ENCODE measurements around the gene PCCA.

The PCCA gene

DNA sequence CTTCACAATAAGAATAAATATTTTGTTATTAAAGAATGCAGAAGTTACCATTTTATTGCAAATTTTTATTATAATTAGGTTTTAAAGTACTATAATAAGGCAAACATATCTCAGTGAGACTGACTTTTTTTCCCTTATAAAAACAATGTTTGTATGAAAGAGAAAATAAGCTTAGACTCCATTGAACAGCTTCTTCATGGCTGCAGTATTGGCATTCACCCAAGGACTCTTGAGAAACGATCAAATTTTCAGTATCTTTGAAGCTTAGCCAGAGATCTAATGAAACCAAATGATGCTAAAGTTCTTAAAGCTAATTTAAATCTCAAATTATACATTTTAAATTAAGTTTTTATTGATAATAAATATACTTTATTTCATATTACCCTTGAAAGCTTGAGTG, 371.4 kb downstream of the PCCA start:
- DNase-seq (ENCODE audit: low spot score) = no peak

DNA sequence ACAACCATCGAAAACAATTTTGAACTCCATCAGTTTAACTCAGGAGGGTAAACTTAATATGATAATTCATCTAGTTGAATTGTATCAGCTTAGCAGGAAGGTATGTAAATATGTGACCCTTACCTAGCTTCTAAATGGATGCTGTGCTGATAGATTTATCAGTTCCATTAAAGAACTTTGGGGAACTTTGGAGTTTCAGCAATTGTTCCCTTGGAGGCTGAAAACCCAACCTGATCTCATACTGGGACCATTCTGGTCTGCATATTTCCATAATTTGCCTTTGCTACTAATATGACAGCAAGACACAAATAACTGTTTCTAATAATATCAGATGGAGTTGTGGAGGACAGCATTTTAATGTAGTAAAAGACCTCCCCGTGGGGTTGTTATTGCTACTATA, 371.9 kb downstream of the PCCA start:
- DNase-seq (ENCODE audit: low spot score) = no peak

GRCh38 chr13:100461309-100462030, 372.6 kb downstream of the PCCA start:
- DNase-seq (ENCODE audit: low spot score) = no peak

DNA sequence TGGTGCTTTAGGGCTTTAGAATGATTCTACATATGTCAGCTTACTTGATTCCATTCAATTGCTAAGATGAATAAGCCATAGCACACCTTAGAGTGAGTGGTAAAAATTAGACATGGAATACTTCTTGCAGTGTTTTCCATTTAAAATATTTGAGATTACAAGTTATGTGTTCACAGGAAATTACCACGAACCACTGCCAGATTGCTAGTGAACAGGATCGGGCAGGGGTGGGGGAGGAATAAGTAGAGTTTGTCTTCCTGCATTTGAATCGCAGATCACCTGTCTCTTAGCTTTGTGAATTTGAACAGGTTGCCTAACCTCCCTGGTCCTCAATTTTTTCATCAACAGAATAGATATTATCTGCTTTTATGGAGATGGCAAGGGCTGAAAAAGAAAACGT, 375.1 kb downstream of the PCCA start:
- no peak for DNase-seq (ENCODE audit: low spot score)

- no peak for DNase-seq (ENCODE audit: low spot score)
Measured at GRCh38 chr13:100465558-100465957, 376.7 kb downstream of the PCCA start.

DNA sequence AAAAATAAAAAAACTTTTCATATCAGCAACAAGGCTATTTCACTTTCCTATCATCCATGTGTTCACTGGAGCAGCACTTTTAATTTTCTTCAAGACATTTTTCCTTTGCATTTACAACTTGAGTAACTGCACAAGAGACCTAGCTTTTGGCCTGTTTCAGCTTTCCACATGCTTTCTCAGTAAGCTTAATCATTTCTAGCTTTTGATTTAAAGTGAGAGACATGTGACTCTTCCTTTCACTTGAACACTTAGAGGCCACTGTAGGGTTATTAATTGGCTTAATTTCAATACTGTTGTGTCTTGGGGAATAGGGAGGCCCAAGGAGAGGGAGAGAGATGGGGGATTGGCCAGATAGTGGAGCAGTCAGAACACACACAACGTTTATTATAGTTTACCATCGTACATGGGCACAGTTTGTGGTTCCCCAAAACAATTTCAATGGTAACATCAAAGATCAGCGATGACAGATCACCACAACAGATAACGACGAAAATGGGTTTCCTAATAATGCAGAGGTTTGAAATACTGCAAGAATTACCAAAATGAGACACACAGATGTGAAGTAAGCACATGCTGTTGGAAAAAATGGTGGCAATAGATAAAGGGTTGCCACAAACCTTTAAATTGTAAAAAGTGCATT, 382.1 kb downstream of the PCCA start:
- DNase-seq (ENCODE audit: low spot score) = no peak

DNA sequence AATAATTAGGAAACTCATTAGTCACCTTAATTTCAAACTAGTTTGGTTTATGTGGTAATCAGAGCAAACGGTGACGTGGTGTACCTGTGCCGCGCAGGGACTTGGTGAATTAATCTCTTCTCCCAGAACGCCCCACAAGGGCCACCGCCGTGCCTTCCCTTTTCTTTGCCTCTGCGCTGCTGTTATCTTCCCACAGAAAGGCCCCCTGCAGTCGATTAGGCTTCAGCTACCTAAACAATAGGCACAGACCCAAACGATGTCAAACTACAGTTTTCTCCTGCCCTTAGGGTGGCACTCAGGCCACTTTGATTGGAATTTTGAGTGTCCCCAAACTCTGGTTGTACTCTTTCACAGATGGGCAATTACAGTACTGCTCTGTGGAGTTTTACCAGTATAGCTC, 384.2 kb downstream of the PCCA start:
- peak; percentile 20 for DNase-seq (ENCODE audit: low spot score)

DNA sequence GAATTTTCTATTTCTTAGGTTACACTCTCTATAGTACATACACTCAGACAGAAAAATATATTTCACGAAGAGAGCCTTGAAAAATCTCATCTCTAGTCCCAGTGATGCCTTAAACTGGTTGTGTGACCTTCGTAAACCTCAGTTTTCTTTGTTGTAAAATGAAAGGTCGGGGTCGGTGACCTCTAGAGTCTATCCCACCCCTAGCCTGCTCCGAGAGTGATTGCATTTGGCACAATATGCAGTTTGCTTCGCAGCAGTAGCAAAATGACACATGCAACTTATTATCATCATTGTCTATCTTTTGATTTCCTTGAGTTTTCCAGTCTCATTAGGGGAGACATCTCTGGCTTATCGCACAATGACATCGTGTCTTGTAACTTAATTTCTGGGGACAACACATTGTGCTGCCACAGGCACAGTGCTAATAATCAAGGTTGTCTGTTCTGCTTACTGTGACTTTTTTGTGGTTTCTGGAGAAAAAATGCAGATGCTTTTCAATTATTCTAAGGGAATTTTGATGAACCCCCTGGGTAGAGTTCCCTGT, 384.7 kb downstream of the PCCA start:
- peak; percentile 79 for DNase-seq (ENCODE audit: low spot score)

- no peak for DNase-seq (ENCODE audit: low spot score)
Measured at GRCh38 chr13:100476963-100477362, 388.1 kb downstream of the PCCA start.

- no peak for DNase-seq (ENCODE audit: low spot score)
Measured at GRCh38 chr13:100478107-100478809, 389.4 kb downstream of the PCCA start.

GRCh38 chr13:100480676-100481075, 391.8 kb downstream of the PCCA start:
- DNase-seq (ENCODE audit: low spot score) = no peak

DNA sequence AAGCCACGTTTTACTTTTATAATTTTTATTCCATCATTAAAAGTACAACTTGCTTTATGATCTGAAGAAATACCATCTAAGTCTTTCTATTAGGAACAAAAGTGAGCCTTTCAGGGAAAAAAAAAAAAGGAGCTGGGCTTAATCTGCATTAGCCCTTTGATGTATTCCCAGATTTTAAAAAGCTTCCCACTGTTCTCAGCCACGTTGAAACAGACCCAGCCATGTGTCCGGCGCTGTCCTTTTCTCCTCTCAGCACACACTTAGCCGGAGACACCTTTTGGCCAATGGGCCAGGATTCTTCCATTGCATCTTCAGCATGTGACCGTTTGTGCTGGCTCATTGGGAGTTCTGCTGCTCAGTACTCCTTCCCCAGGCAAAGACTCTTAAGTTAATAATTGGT, 394.2 kb downstream of the PCCA start:
- no peak for DNase-seq (ENCODE audit: low spot score)

DNA sequence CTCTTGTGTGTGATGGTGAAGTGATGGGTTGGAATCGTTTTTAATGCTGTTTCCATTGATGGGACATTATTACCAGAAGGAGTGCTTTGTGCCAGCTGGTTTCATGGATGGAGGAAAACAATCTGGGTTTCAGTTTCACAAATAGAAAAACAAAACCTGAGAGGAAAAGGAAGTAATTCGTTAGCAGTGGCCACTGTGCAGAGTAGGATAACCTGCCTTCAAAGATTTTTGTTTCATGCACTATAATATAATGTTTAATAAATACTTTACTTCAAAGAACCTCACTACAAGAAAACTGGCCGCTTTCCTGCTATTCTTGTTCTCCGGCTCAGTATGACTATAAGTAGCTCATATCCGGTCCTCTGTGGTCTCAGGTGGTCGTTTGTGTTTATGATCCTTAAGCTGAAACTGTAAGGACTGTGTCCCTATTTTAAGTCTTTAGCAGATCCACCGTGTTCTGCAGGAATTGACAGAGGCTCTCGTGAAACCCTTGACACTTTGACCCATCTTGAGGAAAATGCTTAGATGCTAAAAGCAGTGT, 395.0 kb downstream of the PCCA start:
- DNase-seq (ENCODE audit: low spot score) = no peak

GRCh38 chr13:100484702-100485101, 395.8 kb downstream of the PCCA start:
- no peak for DNase-seq (ENCODE audit: low spot score)

DNA sequence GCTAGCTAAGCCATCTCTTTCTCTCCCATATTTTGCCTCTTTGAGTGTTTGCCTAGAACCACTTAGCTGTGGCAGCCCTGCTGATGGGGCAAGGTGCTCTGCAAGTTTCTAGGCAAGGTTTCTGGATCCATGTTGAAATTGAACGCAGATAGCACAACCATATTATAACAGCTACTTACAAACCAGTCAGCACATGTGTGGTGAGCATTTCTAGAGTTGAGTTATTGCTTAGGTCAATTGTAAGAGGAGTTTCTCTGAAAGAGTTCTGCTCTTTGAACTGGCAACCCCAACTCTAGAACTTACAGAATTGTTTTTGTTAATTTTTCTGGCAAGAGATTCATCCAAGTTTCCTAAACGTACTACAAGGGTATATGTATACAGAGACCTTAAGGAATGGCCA, 396.4 kb downstream of the PCCA start:
- DNase-seq (ENCODE audit: low spot score) = no peak

GRCh38 chr13:100490692-100491091, 401.8 kb downstream of the PCCA start:
- DNase-seq (ENCODE audit: low spot score) = no peak

- DNase-seq (ENCODE audit: low spot score) = no peak
Measured at GRCh38 chr13:100491164-100491842, 402.4 kb downstream of the PCCA start.

DNA sequence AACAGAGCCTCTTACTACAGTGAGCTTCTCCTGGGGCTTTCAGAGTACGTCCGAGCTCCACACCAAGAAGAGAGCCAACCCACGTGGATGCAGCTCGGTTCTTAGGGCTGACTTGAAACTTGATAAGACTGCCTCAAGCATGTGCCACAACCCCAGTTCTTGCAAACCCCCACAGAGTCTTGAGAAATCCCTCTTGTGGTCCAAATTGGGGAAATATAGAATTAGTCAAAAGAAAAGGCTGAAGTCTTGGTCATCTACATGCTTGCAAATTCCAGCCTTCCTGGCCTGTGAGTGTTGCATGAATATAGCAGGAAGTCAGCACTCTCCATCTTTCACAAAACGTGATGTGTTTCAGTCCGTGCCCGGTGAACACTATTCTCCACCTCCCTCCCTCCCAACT, 404.5 kb downstream of the PCCA start:
- no peak for DNase-seq (ENCODE audit: low spot score)

GRCh38 chr13:100495455-100495854, 406.6 kb downstream of the PCCA start:
- no peak for DNase-seq (ENCODE audit: low spot score)

GRCh38 chr13:100497389-100497788, 408.5 kb downstream of the PCCA start:
- DNase-seq (ENCODE audit: low spot score) = no peak

DNA sequence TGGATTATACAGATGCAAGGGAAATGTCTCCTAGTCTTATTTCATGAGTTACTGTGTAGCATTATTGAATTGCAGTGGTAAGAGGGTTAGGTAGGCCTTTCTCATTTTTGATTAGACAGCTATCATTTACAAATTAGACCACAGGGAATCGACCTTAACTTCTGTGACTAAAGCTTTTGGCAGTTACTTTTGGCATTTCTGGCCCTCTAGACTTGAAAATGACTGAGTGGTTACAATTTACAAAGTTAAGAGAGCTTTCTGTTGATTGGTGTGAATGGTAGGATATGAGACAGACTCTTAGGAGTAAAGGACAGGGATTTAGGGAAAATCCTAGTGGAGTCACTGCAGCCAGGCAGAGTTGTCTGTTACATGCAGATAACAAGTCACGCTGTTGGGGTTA, 413.6 kb downstream of the PCCA start:
- no peak for DNase-seq (ENCODE audit: low spot score)

GRCh38 chr13:100503622-100504021, 414.7 kb downstream of the PCCA start:
- no peak for DNase-seq (ENCODE audit: low spot score)
